CD4-positive, CD25-positive, alpha-beta regulatory T cell (primary cell): ENCODE measurements around the gene SPON1. TPM values are rescaled to one million over a fixed set of nuclear protein-coding genes. Genes with fewer than 3 reads are reported as not detected.
"Not testable (repeated sequence)": the region's sequence is repeated elsewhere in the genome, so short reads cannot be mapped to it uniquely, and the experiment has no call there.

Experiments used
- ATAC-seq, 2 donors: fragments of 150-1000 bp; cut with Tn5 transposase; one replicate each; pipeline ENCODE4 v1.10.0; 2021; ENCODE audit warnings: low read depth in 2 of 2, moderate number of reproducible peaks in 2 of 2, moderate library complexity in 1 of 2
- DNase-seq, 3 donors: peaks; one replicate each; pipeline versions ENCODE4 v3.0.0 to v3.0.0-alpha.2; 2012 to 2022; ENCODE audit warnings: mixed read lengths in 1 of 3
- H3K27ac ChIP-seq: one replicate; pipeline ENCODE4 v1.7.0; 2013; ENCODE audit warnings: mild to moderate bottlenecking, low read length; ENCODE audit not compliant: insufficient read depth, poor library complexity, severe bottlenecking
- H3K27me3 ChIP-seq: one replicate; pipeline ENCODE4 v1.7.0; 2013; ENCODE audit warnings: low read length; ENCODE audit not compliant: control insufficient read depth, insufficient read depth
- H3K36me3 ChIP-seq: one replicate; pipeline ENCODE4 v1.7.0; 2013; ENCODE audit warnings: mild to moderate bottlenecking, low read length, moderate library complexity; ENCODE audit not compliant: control insufficient read depth, insufficient read depth
- H3K4me1 ChIP-seq: 2 replicates; pipeline ENCODE4 v1.7.0; 2013; ENCODE audit warnings: mild to moderate bottlenecking, low read length; ENCODE audit not compliant: insufficient read depth, control insufficient read depth, poor library complexity, severe bottlenecking
- H3K4me3 ChIP-seq: one replicate; pipeline ENCODE4 v1.7.0; 2013; ENCODE audit warnings: low read depth, mild to moderate bottlenecking, low read length, moderate library complexity
- H3K9me3 ChIP-seq, 2 experiments: 1 replicate in 1 of 2; 2 replicates in 1 of 2; pipeline ENCODE4 v1.7.0; 2013; ENCODE audit warnings: low read length in 2 of 2, mild to moderate bottlenecking in 1 of 2, moderate library complexity in 1 of 2; ENCODE audit not compliant: control insufficient read depth in 2 of 2
- H3K27ac Mint-ChIP-seq, 3 donors: one replicate each; pipeline ENCODE4 v1.8.0; 2020 to 2022; ENCODE audit warnings: mild to moderate bottlenecking in 3 of 3, mixed read lengths in 3 of 3, moderate library complexity in 2 of 3
- H3K27me3 Mint-ChIP-seq: one replicate; pipeline ENCODE4 v1.8.0; 2022; ENCODE audit warnings: mild to moderate bottlenecking, mixed read lengths
- H3K36me3 Mint-ChIP-seq: one replicate; pipeline ENCODE4 v1.8.0; 2020; ENCODE audit warnings: mixed read lengths
- H3K4me1 Mint-ChIP-seq, 4 donors: one replicate each; pipeline ENCODE4 v1.8.0; 2020 to 2022; ENCODE audit warnings: mixed read lengths in 4 of 4, mild to moderate bottlenecking in 1 of 4
- H3K4me3 Mint-ChIP-seq, 4 donors: one replicate each; pipeline ENCODE4 v1.8.0; 2020 to 2022; ENCODE audit warnings: mild to moderate bottlenecking in 4 of 4, mixed read lengths in 4 of 4, moderate library complexity in 3 of 4
- H3K9me3 Mint-ChIP-seq, 7 donors: one replicate each; pipeline ENCODE4 v1.8.0; 2020 to 2022; ENCODE audit warnings: mixed read lengths in 7 of 7, mild to moderate bottlenecking in 3 of 7, moderate library complexity in 2 of 7
- polyA plus RNA-seq, 4 donors: library from polyadenylated mRNA; unstranded; fragments of 300-500 nt; fragmentation: Illumina TruSeq; gene quantifications; one replicate each; pipeline ENCODE4 v1.2.3, GENCODE V29; 2021
- total RNA-seq: library from RNA; stranded (reverse); gene quantifications from one replicate; pipeline ENCODE4 v1.2.3, GENCODE V29; 2022

Gene SPON1
- total and polyA plus RNA-seq, 5 donors from 2014 or later = 0.45 to 1.2 (median 0.86) TPM

- H3K36me3 Mint-ChIP-seq = peaks cover 2% of the 10 kb centered on the region
- peak overlapping the region; percentile 39 for H3K4me3 ChIP-seq
- H3K4me1 ChIP-seq = peaks cover 45% of the 10 kb centered on the region
- H3K4me1 Mint-ChIP-seq = peaks cover 13 to 61% (median 39%) of the 10 kb centered on the region in 4 donors
- no peaks in the 10 kb centered on the region for H3K27me3 ChIP-seq
- DNase-seq = peak; percentile 9 to 84 (median 56)
- H3K4me3 Mint-ChIP-seq = peak overlapping the region; percentile 10 to 84 (median 70)
- H3K27ac ChIP-seq = peak overlapping the region; percentile 39
- no peaks in the 10 kb centered on the region for H3K9me3 ChIP-seq
- H3K27ac Mint-ChIP-seq = peak overlapping the region; percentile 86 to 91 (median 90)
- no peaks in the 10 kb centered on the region for H3K36me3 ChIP-seq
- no peaks in the 10 kb centered on the region for H3K9me3 Mint-ChIP-seq
- no peaks in the 10 kb centered on the region for H3K27me3 Mint-ChIP-seq
- ATAC-seq = peak; percentile 96 to 98
These were observed 112.9 kb downstream of the SPON1 start for GRCh38 chr11:14075118-14076078.

GRCh38 chr11:14079011-14079410 is 116.5 kb downstream of the SPON1 start:
- ATAC-seq = peak; percentile 58 to 59
- Mint-ChIP-seq H3K9me3 (no peaks in the 10 kb centered on the region), H3K4me3 (peak overlapping the region; percentile 28 to 86 (median 71)), H3K36me3 (peaks cover 7% of the 10 kb centered on the region), H3K27me3 (no peaks in the 10 kb centered on the region), H3K4me1 (peaks cover 15 to 67% (median 39%) of the 10 kb centered on the region in 4 donors), H3K27ac (peak overlapping the region; percentile 73 to 96 (median 96))
- Histone ChIP-seq H3K4me3 (peak overlapping the region; percentile 78), H3K27ac (peak overlapping the region; percentile 56), H3K4me1 (peaks cover 38% of the 10 kb centered on the region), H3K9me3 (no peaks in the 10 kb centered on the region), H3K27me3 (no peaks in the 10 kb centered on the region), H3K36me3 (no peaks in the 10 kb centered on the region)
- DNase-seq = peak in 2 of 3 donors; percentile 53 to 71

DNA sequence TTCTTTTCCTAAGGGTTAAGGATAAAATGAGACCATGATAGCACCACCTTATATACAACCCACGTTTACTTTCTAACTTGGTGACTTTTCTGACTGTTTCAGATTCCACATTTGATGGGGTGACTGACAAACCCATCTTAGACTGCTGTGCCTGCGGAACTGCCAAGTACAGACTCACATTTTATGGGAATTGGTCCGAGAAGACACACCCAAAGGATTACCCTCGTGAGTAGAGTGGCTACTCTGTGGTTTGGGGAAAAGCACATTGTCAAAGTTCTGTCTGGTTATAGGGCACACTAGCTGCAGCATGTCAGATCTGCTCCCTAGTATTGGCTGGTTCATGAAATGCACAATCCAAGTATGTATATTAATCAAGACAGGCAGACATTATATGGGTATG is 117.3 kb downstream of the SPON1 start:
- no peaks in the 10 kb centered on the region for H3K36me3 ChIP-seq
- H3K27ac Mint-ChIP-seq = peak overlapping the region in 2 of 3 donors; percentile 96
- H3K4me3 ChIP-seq = no peak overlapping the region
- DNase-seq (no peak), ATAC-seq (no peak)
- H3K4me1 Mint-ChIP-seq = peaks cover 15 to 59% (median 34%) of the 10 kb centered on the region in 4 donors
- H3K9me3 ChIP-seq = no peaks in the 10 kb centered on the region
- no peak overlapping the region for H3K27ac ChIP-seq
- peaks cover 32% of the 10 kb centered on the region for H3K4me1 ChIP-seq
- H3K4me3 Mint-ChIP-seq = peak overlapping the region in 2 of 4 donors; percentile 61 to 86
- peaks cover 0 to 3% (median 0%) of the 10 kb centered on the region in 7 donors for H3K9me3 Mint-ChIP-seq
- H3K36me3 Mint-ChIP-seq = peaks cover 11% of the 10 kb centered on the region
- no peaks in the 10 kb centered on the region for H3K27me3 ChIP-seq
- H3K27me3 Mint-ChIP-seq = no peaks in the 10 kb centered on the region

GRCh38 chr11:14081581-14082231 is 119.2 kb downstream of the SPON1 start:
- no peaks in the 10 kb centered on the region for H3K9me3 ChIP-seq
- no peak overlapping the region for H3K4me3 ChIP-seq
- peaks cover 0 to 4% (median 0%) of the 10 kb centered on the region in 7 donors for H3K9me3 Mint-ChIP-seq
- H3K27ac ChIP-seq = no peak overlapping the region
- H3K36me3 Mint-ChIP-seq = peaks cover 11% of the 10 kb centered on the region
- peak overlapping the region in 2 of 3 donors; percentile 15 to 36 for H3K27ac Mint-ChIP-seq
- H3K27me3 ChIP-seq = no peaks in the 10 kb centered on the region
- ATAC-seq = no peak
- H3K4me3 Mint-ChIP-seq = peak overlapping the region in 1 of 4 donors; percentile 62
- peaks cover 15 to 47% (median 29%) of the 10 kb centered on the region in 4 donors for H3K4me1 Mint-ChIP-seq
- H3K27me3 Mint-ChIP-seq = peaks cover 7% of the 10 kb centered on the region
- DNase-seq = no peak
- peaks cover 19% of the 10 kb centered on the region for H3K4me1 ChIP-seq
- no peaks in the 10 kb centered on the region for H3K36me3 ChIP-seq

- peaks cover 0 to 4% (median 0%) of the 10 kb centered on the region in 7 donors for H3K9me3 Mint-ChIP-seq
These were observed 119.8 kb downstream of the SPON1 start for GRCh38 chr11:14082338-14082737.

GRCh38 chr11:14088861-14089260 is 126.3 kb downstream of the SPON1 start:
- peaks cover 5 to 26% (median 21%) of the 10 kb centered on the region in 4 donors for H3K4me1 Mint-ChIP-seq
- peak in 1 of 3 donors; percentile 16 for DNase-seq
- peak overlapping the region in 1 of 3 donors; percentile 0 for H3K27ac Mint-ChIP-seq
- H3K27ac ChIP-seq, H3K36me3 ChIP-seq, H3K4me1 ChIP-seq, H3K9me3 Mint-ChIP-seq, ATAC-seq, H3K9me3 ChIP-seq, H3K27me3 ChIP-seq, H3K36me3 Mint-ChIP-seq, H3K4me3 ChIP-seq: not testable (repeated sequence)
- peak overlapping the region in 1 of 4 donors; percentile 23 for H3K4me3 Mint-ChIP-seq
- H3K27me3 Mint-ChIP-seq = peaks cover 17% of the 10 kb centered on the region

More at GRCh38 chr11:14082338-14082737, 119.8 kb downstream of the SPON1 start:
- no peaks in the 10 kb centered on the region for H3K9me3 ChIP-seq
- no peaks in the 10 kb centered on the region for H3K27me3 ChIP-seq
- H3K4me1 ChIP-seq = peaks cover 14% of the 10 kb centered on the region
- no peak overlapping the region for H3K4me3 ChIP-seq
- H3K27ac ChIP-seq = no peak overlapping the region
- no peaks in the 10 kb centered on the region for H3K36me3 ChIP-seq
- peaks cover 11% of the 10 kb centered on the region for H3K36me3 Mint-ChIP-seq
- no peak for ATAC-seq
- no peak overlapping the region for H3K4me3 Mint-ChIP-seq
- peak overlapping the region in 2 of 3 donors; percentile 13 to 36 for H3K27ac Mint-ChIP-seq
- H3K4me1 Mint-ChIP-seq = peaks cover 15 to 42% (median 29%) of the 10 kb centered on the region in 4 donors
- no peak for DNase-seq
- H3K27me3 Mint-ChIP-seq = peaks cover 7% of the 10 kb centered on the region

- Histone ChIP-seq H3K9me3 (no peaks in the 10 kb centered on the region), H3K27me3 (no peaks in the 10 kb centered on the region), H3K27ac (no peak overlapping the region), H3K36me3 (no peaks in the 10 kb centered on the region), H3K4me1 (peaks cover 3% of the 10 kb centered on the region), H3K4me3 (no peak overlapping the region)
- H3K4me1 Mint-ChIP-seq = peaks cover 5 to 28% (median 22%) of the 10 kb centered on the region in 4 donors
- H3K4me3 Mint-ChIP-seq = peak overlapping the region in 1 of 4 donors; percentile 68
- ATAC-seq (no peak), DNase-seq (no peak)
- H3K36me3 Mint-ChIP-seq = no peaks in the 10 kb centered on the region
- no peak overlapping the region for H3K27ac Mint-ChIP-seq
- peaks cover 17% of the 10 kb centered on the region for H3K27me3 Mint-ChIP-seq
- peaks cover 0 to 6% (median 0%) of the 10 kb centered on the region in 7 donors for H3K9me3 Mint-ChIP-seq
These were observed 127.4 kb downstream of the SPON1 start for GRCh38 chr11:14089690-14090462.
